RCC 7860 (cell line): Measurements from ENCODE around the gene TMEM38A.
A peak's percentile ranks its signal among the peaks of the same experiment; 100 is the strongest.
"Not testable (repeated sequence)": the region's sequence is repeated elsewhere in the genome, so short reads cannot be mapped to it uniquely, and the experiment has no call there.

Experiments used
- DNase-seq: peaks from one replicate; pipeline ENCODE4 v3.0.0-alpha.2; 2015; ENCODE audit warnings: low spot score
- FAIRE-seq: peaks from 2 replicates; lab custom pipeline; 2012; peaks lifted over from hg19 to GRCh38; lab: Jason Lieb, UNC

TMEM38A gene

GRCh38 chr19:16631465-16631864 lies 29.5 kb upstream of the TMEM38A start:
- FAIRE-seq (no peak), DNase-seq (no peak)

- DNase-seq (no peak), FAIRE-seq (no peak)
Measured at GRCh38 chr19:16637535-16637934, 23.4 kb upstream of the TMEM38A start.

GRCh38 chr19:16638666-16639065 lies 22.3 kb upstream of the TMEM38A start:
- FAIRE-seq (no peak), DNase-seq (no peak)

- DNase-seq (no peak), FAIRE-seq (no peak)
Measured at GRCh38 chr19:16640951-16641350, 20.0 kb upstream of the TMEM38A start.

- FAIRE-seq, result no peak
- no peak for DNase-seq
Measured at GRCh38 chr19:16641695-16642094, 19.2 kb upstream of the TMEM38A start.

GRCh38 chr19:16645140-16645539 lies 15.8 kb upstream of the TMEM38A start:
- DNase-seq (no peak), FAIRE-seq (no peak)

GRCh38 chr19:16649734-16650133 lies 11.2 kb upstream of the TMEM38A start:
- FAIRE-seq (no peak), DNase-seq (no peak)

- no peak for FAIRE-seq
- no peak for DNase-seq
Measured at GRCh38 chr19:16650821-16651220, 10.1 kb upstream of the TMEM38A start.

GRCh38 chr19:16651421-16652188 lies 9.3 kb upstream of the TMEM38A start:
- not testable (repeated sequence) for FAIRE-seq

GRCh38 chr19:16652854-16653253 lies 8.1 kb upstream of the TMEM38A start:
- FAIRE-seq (no peak), DNase-seq (no peak)

More at GRCh38 chr19:16651421-16652188, 9.3 kb upstream of the TMEM38A start:
- not testable (repeated sequence) for DNase-seq

- DNase-seq, result no peak
- FAIRE-seq, result no peak
Measured at GRCh38 chr19:16654140-16654539, 6.8 kb upstream of the TMEM38A start.

- no peak for FAIRE-seq
- no peak for DNase-seq
Measured at GRCh38 chr19:16654627-16655026, 6.3 kb upstream of the TMEM38A start.

GRCh38 chr19:16655727-16656126 lies 5.2 kb upstream of the TMEM38A start:
- DNase-seq, result no peak
- no peak for FAIRE-seq

GRCh38 chr19:16657384-16657783 lies 3.6 kb upstream of the TMEM38A start:
- DNase-seq (no peak), FAIRE-seq (no peak)

GRCh38 chr19:16659464-16659831 lies 1.5 kb upstream of the TMEM38A start:
- FAIRE-seq, result no peak
- no peak for DNase-seq

GRCh38 chr19:16659832-16660708 lies 869 bp upstream of the TMEM38A start, which contains the start of gene SMIM7:
Gene SMIM7 (minus strand): TSS chr19:16660144. CDS start chr19:16660110, 34 bp downstream.
- FAIRE-seq (peak; percentile 67), DNase-seq (peak; percentile 87)

GRCh38 chr19:16661480-16662034 lies 618 bp downstream of the TMEM38A start:
- DNase-seq (no peak), FAIRE-seq (no peak)

- DNase-seq (no peak), FAIRE-seq (no peak)
Measured at GRCh38 chr19:16668176-16668575, 7.2 kb downstream of the TMEM38A start.

GRCh38 chr19:16668702-16669101 lies 7.8 kb downstream of the TMEM38A start:
- not testable (repeated sequence) for FAIRE-seq

GRCh38 chr19:16670291-16670690 lies 9.4 kb downstream of the TMEM38A start:
- FAIRE-seq (no peak), DNase-seq (no peak)

More at GRCh38 chr19:16668702-16669101, 7.8 kb downstream of the TMEM38A start:
- DNase-seq, result not testable (repeated sequence)

- FAIRE-seq (no peak), DNase-seq (no peak)
Measured at GRCh38 chr19:16671652-16672274, 10.8 kb downstream of the TMEM38A start.
